Mesendoderm (in vitro differentiated cells): Measurements from ENCODE around the gene HSD11B2.

Experiments
- DNase-seq: peaks from one replicate; pipeline ENCODE4 v3.0.0; 2013
- H2AK5ac ChIP-seq: 2 replicates; pipeline ENCODE4 v1.6.1; 2013; ENCODE audit warnings: low read length, inconsistent platforms
- H2BK120ac ChIP-seq: 2 replicates; pipeline ENCODE4 v1.6.1; 2013; ENCODE audit warnings: low read depth, mild to moderate bottlenecking, low read length, moderate library complexity, mixed read lengths
- H2BK15ac ChIP-seq: replicated peaks from 2 replicates; pipeline ENCODE4 v1.6.1; 2013; ENCODE audit warnings: low read depth, mild to moderate bottlenecking, moderate library complexity
- H2BK5ac ChIP-seq: 2 replicates; pipeline ENCODE4 v1.6.1; 2013; ENCODE audit warnings: low read length, inconsistent platforms
- H3K18ac ChIP-seq: 2 replicates; pipeline ENCODE4 v1.6.1; 2013; ENCODE audit warnings: mild to moderate bottlenecking, low read length, mixed read lengths
- H3K23ac ChIP-seq: one replicate; pipeline ENCODE4 v1.6.1; 2013; ENCODE audit warnings: low read length
- H3K27ac ChIP-seq: 2 replicates; pipeline ENCODE4 v1.5.1; 2013; ENCODE audit warnings: low read depth, mild to moderate bottlenecking, inconsistent platforms, low read length, moderate library complexity
- H3K27me3 ChIP-seq: 2 replicates; pipeline ENCODE4 v1.6.1; 2013; ENCODE audit warnings: low read length, control low read depth, mild to moderate bottlenecking, inconsistent platforms; ENCODE audit not compliant: insufficient read depth, poor library complexity
- H3K36me3 ChIP-seq: 2 replicates; pipeline ENCODE4 v1.6.1; 2013; ENCODE audit warnings: low read length, inconsistent platforms; ENCODE audit not compliant: control insufficient read depth, insufficient read depth
- H3K4ac ChIP-seq: one replicate; pipeline ENCODE4 v1.6.1; 2013; ENCODE audit warnings: low read depth, mild to moderate bottlenecking, low read length, moderate library complexity
- H3K4me1 ChIP-seq: 2 replicates; pipeline ENCODE4 v1.6.1; 2013; ENCODE audit warnings: low read depth, low read length, inconsistent platforms; ENCODE audit not compliant: control insufficient read depth
- H3K4me2 ChIP-seq: 2 replicates; pipeline ENCODE4 v1.6.1; 2013; ENCODE audit warnings: low read length
- H3K4me3 ChIP-seq: 2 replicates; pipeline ENCODE4 v1.5.1; 2013; ENCODE audit warnings: mild to moderate bottlenecking, low read length
- H3K56ac ChIP-seq: one replicate; pipeline ENCODE4 v1.6.1; 2013; ENCODE audit warnings: low read length
- H3K79me1 ChIP-seq: 2 replicates; pipeline ENCODE4 v1.6.1; 2013; ENCODE audit warnings: low read length, inconsistent platforms
- H3K79me2 ChIP-seq: 2 replicates; pipeline ENCODE4 v1.6.1; 2013; ENCODE audit warnings: mild to moderate bottlenecking, low read length; ENCODE audit not compliant: control insufficient read depth, insufficient read depth
- H3K9ac ChIP-seq: 2 replicates; pipeline ENCODE4 v1.6.1; 2013; ENCODE audit warnings: low read length, inconsistent platforms
- H4K5ac ChIP-seq: one replicate; pipeline ENCODE4 v1.6.1; 2013; ENCODE audit warnings: low read length
- H4K8ac ChIP-seq: one replicate; pipeline ENCODE4 v1.6.1; 2013; ENCODE audit warnings: low read depth, mild to moderate bottlenecking, control low read depth, low read length, moderate library complexity
- WGBS: extraction: QIAGEN DNeasy Blood & Tissue Kit; methylation state at CpG from one replicate; pipeline ENCODE4 v1.1.7; 2013; ENCODE audit warnings: low lambda C conversion rate, missing lambda C conversion rate; ENCODE audit not compliant: insufficient coverage; ENCODE audit errors: extremely low coverage; 5-methylcytosine and 5-hydroxymethylcytosine counted together

HSD11B2 gene

GRCh38 chr16:67428146-67428731, 2.7 kb upstream of the HSD11B2 start:
- peak; percentile 90 for DNase-seq
- Histone ChIP-seq H2AK5ac (peak overlapping the region; percentile 75), H3K79me2 (no peaks in the 10 kb centered on the region), H3K4ac (no peak overlapping the region), H2BK15ac (no peak overlapping the region), H3K79me1 (no peaks in the 10 kb centered on the region), H3K18ac (no peak overlapping the region), H3K27me3 (peaks cover 4% of the 10 kb centered on the region), H3K56ac (peak overlapping the region; percentile 80), H3K27ac (no peak overlapping the region), H4K8ac (no peak overlapping the region), H2BK5ac (no peak overlapping the region), H3K4me2 (no peak overlapping the region), H2BK120ac (no peak overlapping the region), H3K23ac (no peak overlapping the region), H3K9ac (peak overlapping the region; percentile 45), H3K4me1 (peaks cover 23% of the 10 kb centered on the region), H3K36me3 (no peaks in the 10 kb centered on the region), H4K5ac (no peak overlapping the region), H3K4me3 (no peak overlapping the region)
- WGBS, result no CpG with 5 or more reads among the region's 11 CpGs

- no peak overlapping the region for H3K56ac ChIP-seq
- no peak overlapping the region for H3K9ac ChIP-seq
- H4K8ac ChIP-seq, result no peak overlapping the region
- peaks cover 18% of the 10 kb centered on the region for H3K4me1 ChIP-seq
- H3K79me1 ChIP-seq, result no peaks in the 10 kb centered on the region
- no peaks in the 10 kb centered on the region for H3K79me2 ChIP-seq
- no CpG with 5 or more reads among the region's 3 CpGs for WGBS
- peaks cover 4% of the 10 kb centered on the region for H3K27me3 ChIP-seq
- H3K4ac ChIP-seq, result no peak overlapping the region
- no peak overlapping the region for H2BK5ac ChIP-seq
- no peaks in the 10 kb centered on the region for H3K36me3 ChIP-seq
- no peak overlapping the region for H4K5ac ChIP-seq
- no peak overlapping the region for H3K4me2 ChIP-seq
- no peak overlapping the region for H2BK120ac ChIP-seq
- no peak overlapping the region for H3K23ac ChIP-seq
- H3K4me3 ChIP-seq, result no peak overlapping the region
- no peak overlapping the region for H3K27ac ChIP-seq
- no peak overlapping the region for H2BK15ac ChIP-seq
- H2AK5ac ChIP-seq, result no peak overlapping the region
- H3K18ac ChIP-seq, result no peak overlapping the region
- DNase-seq, result no peak
Observed at GRCh38 chr16:67429053-67429798, 1.7 kb upstream of the HSD11B2 start.

DNA sequence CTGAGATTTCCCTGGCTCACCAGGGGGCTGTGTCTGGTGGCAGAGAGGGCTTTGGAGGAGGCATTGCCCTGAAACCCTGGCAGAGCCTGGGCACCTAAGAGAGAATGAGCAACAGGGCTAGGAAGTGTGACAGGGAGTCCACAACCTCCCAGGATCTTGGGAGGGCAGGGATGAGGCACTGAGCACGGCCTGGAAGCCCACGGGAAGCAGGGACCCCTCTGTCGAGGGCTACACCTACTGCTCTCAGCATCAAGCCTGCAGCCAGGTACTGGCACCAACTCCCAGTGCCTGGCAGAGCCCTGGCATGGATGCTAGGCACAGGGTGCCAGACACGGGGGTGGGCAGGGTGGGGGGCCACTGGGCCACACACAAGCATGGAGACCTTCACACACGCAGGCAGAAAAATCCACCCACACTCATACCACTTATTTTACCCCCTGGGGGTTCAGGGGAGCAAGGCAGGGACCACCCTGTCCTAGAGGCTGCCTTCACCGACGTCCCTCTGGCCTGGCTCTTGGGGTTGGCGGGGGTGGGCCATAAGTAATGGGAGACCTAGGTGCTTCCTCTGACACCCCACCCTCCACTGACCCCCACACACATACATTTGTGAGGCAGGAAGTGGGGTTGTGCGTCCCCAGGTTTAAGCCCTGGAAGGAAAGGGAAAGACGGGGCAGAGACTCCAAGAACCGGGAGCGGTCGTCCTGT, 970 bp upstream of the HSD11B2 start:
- peak overlapping the region; percentile 9 for H3K4me3 ChIP-seq
- H3K56ac ChIP-seq, result peak overlapping the region; percentile 93
- H2BK5ac ChIP-seq, result no peak overlapping the region
- H2BK120ac ChIP-seq, result no peak overlapping the region
- H3K36me3 ChIP-seq, result no peaks in the 10 kb centered on the region
- no peak overlapping the region for H3K27ac ChIP-seq
- no peak overlapping the region for H3K23ac ChIP-seq
- no CpG with 5 or more reads among the region's 13 CpGs for WGBS
- DNase-seq, result no peak
- H3K18ac ChIP-seq, result no peak overlapping the region
- no peak overlapping the region for H2BK15ac ChIP-seq
- H3K4me2 ChIP-seq, result peak overlapping the region; percentile 84
- no peak overlapping the region for H4K5ac ChIP-seq
- H3K79me2 ChIP-seq, result no peaks in the 10 kb centered on the region
- H3K4me1 ChIP-seq, result peaks cover 11% of the 10 kb centered on the region
- H3K79me1 ChIP-seq, result no peaks in the 10 kb centered on the region
- H3K4ac ChIP-seq, result no peak overlapping the region
- H2AK5ac ChIP-seq, result no peak overlapping the region
- H3K9ac ChIP-seq, result peak overlapping the region; percentile 72
- no peak overlapping the region for H4K8ac ChIP-seq
- peaks cover 4% of the 10 kb centered on the region for H3K27me3 ChIP-seq

- peak overlapping the region; percentile 18 for H3K18ac ChIP-seq
- no CpG with 5 or more reads among the region's 53 CpGs for WGBS
- H3K4me1 ChIP-seq, result peaks cover 9% of the 10 kb centered on the region
- H3K4me3 ChIP-seq, result peak overlapping the region; percentile 35
- peak overlapping the region; percentile 84 for H3K4me2 ChIP-seq
- H3K36me3 ChIP-seq, result no peaks in the 10 kb centered on the region
- no peak overlapping the region for H4K5ac ChIP-seq
- no peak overlapping the region for H3K27ac ChIP-seq
- no peak overlapping the region for H2BK15ac ChIP-seq
- no peak overlapping the region for H2AK5ac ChIP-seq
- H4K8ac ChIP-seq, result no peak overlapping the region
- no peaks in the 10 kb centered on the region for H3K79me2 ChIP-seq
- H3K23ac ChIP-seq, result peak overlapping the region; percentile 66
- no peak overlapping the region for H2BK120ac ChIP-seq
- H3K79me1 ChIP-seq, result no peaks in the 10 kb centered on the region
- H3K27me3 ChIP-seq, result peaks cover 4% of the 10 kb centered on the region
- no peak for DNase-seq
- H3K4ac ChIP-seq, result peak overlapping the region; percentile 8
- no peak overlapping the region for H2BK5ac ChIP-seq
- peak overlapping the region; percentile 72 for H3K9ac ChIP-seq
- H3K56ac ChIP-seq, result peak overlapping the region; percentile 93
Observed at GRCh38 chr16:67430504-67430976, 381 bp upstream of the HSD11B2 start.

DNA sequence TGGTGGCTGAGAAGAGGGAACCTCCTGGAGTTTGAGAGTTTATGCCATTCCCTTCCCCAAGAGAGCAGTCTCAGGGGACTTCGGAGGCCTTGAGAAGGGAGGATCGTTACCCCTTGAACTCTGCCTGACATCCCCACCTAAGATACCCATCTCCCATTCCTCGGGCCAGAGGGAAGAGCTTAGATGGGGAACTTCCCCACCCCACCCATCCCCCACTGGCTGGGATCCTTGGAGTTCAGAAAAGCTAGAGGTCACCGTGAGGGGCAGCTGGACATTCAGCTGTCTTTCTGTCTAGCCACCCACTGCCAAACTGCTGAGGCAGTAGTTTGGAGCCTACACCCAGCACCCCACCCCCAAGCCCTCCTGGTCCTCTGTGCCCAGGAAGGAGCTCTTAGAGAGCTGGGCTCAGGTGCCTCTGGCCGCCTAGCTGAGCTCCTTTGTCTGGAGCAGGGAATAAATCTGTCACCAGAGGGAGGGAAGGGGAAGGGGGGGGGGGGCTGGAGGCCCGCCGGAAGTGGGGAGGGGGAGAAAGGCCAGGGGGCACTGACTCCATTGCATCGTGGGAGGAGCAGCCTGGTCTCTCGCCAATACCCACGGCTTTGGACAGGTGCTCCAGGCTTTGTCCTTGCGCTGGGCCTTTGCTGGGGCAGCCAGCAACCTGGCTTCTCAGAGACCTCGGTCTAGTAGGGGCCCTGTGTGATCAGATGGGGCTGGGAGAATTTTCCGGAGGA, 1.0 kb downstream of the HSD11B2 start:
- DNase-seq, result peak; percentile 63
- no peak overlapping the region for H4K5ac ChIP-seq
- no peak overlapping the region for H3K23ac ChIP-seq
- peak overlapping the region; percentile 32 for H3K18ac ChIP-seq
- H3K4ac ChIP-seq, result peak overlapping the region; percentile 5
- no peaks in the 10 kb centered on the region for H3K79me1 ChIP-seq
- no peaks in the 10 kb centered on the region for H3K79me2 ChIP-seq
- WGBS, result no CpG with 5 or more reads among the region's 13 CpGs
- H3K4me2 ChIP-seq, result peak overlapping the region; percentile 98
- no peak overlapping the region for H2BK5ac ChIP-seq
- no peak overlapping the region for H2AK5ac ChIP-seq
- no peak overlapping the region for H4K8ac ChIP-seq
- peaks cover 9% of the 10 kb centered on the region for H3K4me1 ChIP-seq
- no peaks in the 10 kb centered on the region for H3K36me3 ChIP-seq
- no peak overlapping the region for H2BK120ac ChIP-seq
- peak overlapping the region; percentile 86 for H3K56ac ChIP-seq
- peak overlapping the region; percentile 23 for H3K4me3 ChIP-seq
- no peak overlapping the region for H3K27ac ChIP-seq
- peak overlapping the region; percentile 78 for H3K9ac ChIP-seq
- peaks cover 4% of the 10 kb centered on the region for H3K27me3 ChIP-seq
- H2BK15ac ChIP-seq, result no peak overlapping the region
